Measurements from ENCODE around the gene GRB10. TPM values are rescaled to one million over a fixed set of nuclear protein-coding genes. Genes with fewer than 3 reads are reported as not detected.

GRB10 gene
- total RNA-seq, 4 donors from 2014 or later = 37.1 to 109 (median 74.0) TPM

- TF ChIP-seq, protein P1, sequence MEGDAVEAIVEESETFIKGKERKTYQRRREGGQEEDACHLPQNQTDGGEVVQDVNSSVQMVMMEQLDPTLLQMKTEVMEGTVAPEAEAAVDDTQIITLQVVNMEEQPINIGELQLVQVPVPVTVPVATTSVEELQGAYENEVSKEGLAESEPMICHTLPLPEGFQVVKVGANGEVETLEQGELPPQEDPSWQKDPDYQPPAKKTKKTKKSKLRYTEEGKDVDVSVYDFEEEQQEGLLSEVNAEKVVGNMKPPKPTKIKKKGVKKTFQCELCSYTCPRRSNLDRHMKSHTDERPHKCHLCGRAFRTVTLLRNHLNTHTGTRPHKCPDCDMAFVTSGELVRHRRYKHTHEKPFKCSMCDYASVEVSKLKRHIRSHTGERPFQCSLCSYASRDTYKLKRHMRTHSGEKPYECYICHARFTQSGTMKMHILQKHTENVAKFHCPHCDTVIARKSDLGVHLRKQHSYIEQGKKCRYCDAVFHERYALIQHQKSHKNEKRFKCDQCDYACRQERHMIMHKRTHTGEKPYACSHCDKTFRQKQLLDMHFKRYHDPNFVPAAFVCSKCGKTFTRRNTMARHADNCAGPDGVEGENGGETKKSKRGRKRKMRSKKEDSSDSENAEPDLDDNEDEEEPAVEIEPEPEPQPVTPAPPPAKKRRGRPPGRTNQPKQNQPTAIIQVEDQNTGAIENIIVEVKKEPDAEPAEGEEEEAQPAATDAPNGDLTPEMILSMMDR (IDR thresholded peaks at IDR 0.05; ENCODE audit: low read depth) = no peak
Measured at GRCh38 chr7:50679218-50680007, 103.3 kb downstream of the GRB10 start.

DNA sequence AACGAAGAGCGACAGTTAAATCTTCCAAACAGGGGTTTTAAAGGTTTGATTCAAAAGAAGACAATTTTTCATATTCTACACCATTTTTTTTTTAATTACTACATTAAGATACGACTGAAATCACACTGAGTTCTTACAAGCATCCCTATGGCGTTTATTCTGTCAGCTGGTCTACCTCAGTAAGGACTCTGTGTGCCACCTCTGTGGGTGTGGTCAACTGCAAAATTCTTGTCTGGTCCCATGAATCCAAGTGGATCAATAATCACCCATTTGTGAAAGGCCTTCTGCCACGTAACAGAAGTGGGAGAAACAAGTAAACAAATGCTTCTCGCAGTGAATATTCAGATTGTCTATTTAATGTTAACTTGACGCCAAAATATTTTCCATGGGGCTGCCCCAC, 104.1 kb downstream of the GRB10 start:
- TF ChIP-seq, protein P1 (IDR thresholded peaks at IDR 0.05; ENCODE audit: low read depth) = no peak

GRCh38 chr7:50677638-50677996, 105.1 kb downstream of the GRB10 start:
- TF ChIP-seq, protein P1 (IDR thresholded peaks at IDR 0.05; ENCODE audit: low read depth) = no peak

DNA sequence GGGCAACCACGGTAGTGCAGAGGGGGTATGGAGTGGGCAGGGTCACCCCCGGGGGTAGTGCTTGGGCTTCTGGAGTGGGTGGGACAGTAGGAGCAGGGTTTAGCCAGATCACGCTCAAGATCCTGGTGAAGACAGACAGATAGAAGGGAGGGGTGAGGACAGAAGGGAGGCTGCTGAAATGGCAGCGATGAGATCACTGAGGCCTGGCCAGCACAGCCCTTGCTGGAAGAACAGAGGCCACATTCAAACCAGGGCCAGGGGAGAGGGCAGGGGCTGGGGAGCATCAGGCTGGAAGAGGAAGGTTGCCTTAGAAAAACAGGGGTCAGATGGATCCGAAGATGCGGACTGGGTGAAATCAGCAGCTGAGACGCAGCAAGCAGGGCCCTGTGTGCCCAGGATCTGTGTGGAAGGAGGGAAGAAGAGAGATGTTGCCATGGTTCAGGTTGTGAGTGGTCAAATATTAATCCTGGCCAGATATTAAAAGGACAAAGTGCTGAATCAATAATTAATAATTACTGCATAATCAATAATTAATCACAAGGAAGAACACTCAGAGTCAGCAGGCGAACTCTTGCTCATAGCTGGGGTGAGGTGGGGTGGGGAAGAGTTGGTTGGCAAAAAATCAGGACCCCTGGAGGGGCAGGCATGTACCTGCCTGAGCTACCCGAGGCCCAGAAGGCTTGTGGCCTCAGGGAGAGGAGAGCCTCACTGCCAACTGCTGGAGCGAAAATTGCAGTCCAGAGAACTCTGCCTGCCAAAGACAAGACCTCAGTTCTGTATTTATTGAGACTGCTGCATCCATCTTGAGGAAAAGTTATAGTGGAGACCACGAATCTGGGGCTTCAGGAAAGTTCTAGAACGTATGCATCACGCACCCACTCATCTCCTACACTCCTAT, 105.7 kb downstream of the GRB10 start:
- TF ChIP-seq, protein P1 (IDR thresholded peaks at IDR 0.05; ENCODE audit: low read depth) = no peak

GRCh38 chr7:50676079-50676478, 106.6 kb downstream of the GRB10 start:
- TF ChIP-seq, protein P1 (IDR thresholded peaks at IDR 0.05; ENCODE audit: low read depth) = no peak

- TF ChIP-seq, protein P1 (IDR thresholded peaks at IDR 0.05; ENCODE audit: low read depth) = no peak
Measured at GRCh38 chr7:50674896-50675835, 107.5 kb downstream of the GRB10 start.

Measured in subcutaneous adipose tissue (tissue), 4 donors.